GM23338 (cell line): ENCODE results near the gene PTPRN2.

Source experiments
- EZH2 ChIP-seq: fragments of 200-600 bp; sonication (generic); IDR thresholded peaks from one replicate; pipeline ENCODE4 v1.8.0; 2017; ENCODE audit warnings: antibody characterized with exemption, mild to moderate bottlenecking, low read depth; ENCODE audit not compliant: unreplicated experiment
- EZH2phosphoT487 ChIP-seq: fragments of 200-600 bp; sonication (generic); IDR thresholded peaks from one replicate; pipeline ENCODE4 v1.8.1; 2018; ENCODE audit warnings: antibody characterized with exemption; ENCODE audit not compliant: unreplicated experiment
- JUNB ChIP-seq: IDR thresholded peaks from one replicate; pipeline ENCODE4 v1.6.1; 2016; ENCODE audit warnings: antibody characterized with exemption; ENCODE audit not compliant: unreplicated experiment
- POLR2AphosphoS5 ChIP-seq: IDR thresholded peaks from 2 replicates; pipeline ENCODE4 v1.6.1; 2016; ENCODE audit warnings: antibody characterized with exemption, low read depth
- STAT1 ChIP-seq: IDR thresholded peaks from one replicate; pipeline ENCODE4 v1.6.1; 2016; ENCODE audit warnings: antibody characterized with exemption; ENCODE audit not compliant: unreplicated experiment
- ZNF114 ChIP-seq: fragments of 250-450 bp; sonication (Bioruptor Pico); IDR thresholded peaks from 2 replicates; pipeline ENCODE4 v1.5.0; 2020; ENCODE audit warnings: mild to moderate bottlenecking, moderate library complexity
- TF ChIP-seq, protein P1 (sequence below): IDR thresholded peaks from one replicate; pipeline ENCODE4 v1.6.1; 2018; ENCODE audit warnings: antibody characterized with exemption; ENCODE audit not compliant: unreplicated experiment
- TF ChIP-seq, protein P2 (sequence below), 2 experiments: fragments of 200-600 bp in 1 of 2; sonication (generic) in 1 of 2; conservative IDR thresholded peaks; 2 replicates each; pipeline versions ENCODE4 v1.5.1 to v1.6.1; 2016 to 2017; ENCODE audit warnings: antibody characterized with exemption in 2 of 2, low read depth in 2 of 2, mild to moderate bottlenecking in 2 of 2, moderate library complexity in 1 of 2
- TF ChIP-seq, protein P3 (sequence below): IDR thresholded peaks from 2 replicates; pipeline ENCODE4 v1.6.1; 2016; ENCODE audit warnings: antibody characterized with exemption

GRCh38 chr7:158365267-158365666, 222.4 kb downstream of the PTPRN2 start:
- TF ChIP-seq, protein P1, sequence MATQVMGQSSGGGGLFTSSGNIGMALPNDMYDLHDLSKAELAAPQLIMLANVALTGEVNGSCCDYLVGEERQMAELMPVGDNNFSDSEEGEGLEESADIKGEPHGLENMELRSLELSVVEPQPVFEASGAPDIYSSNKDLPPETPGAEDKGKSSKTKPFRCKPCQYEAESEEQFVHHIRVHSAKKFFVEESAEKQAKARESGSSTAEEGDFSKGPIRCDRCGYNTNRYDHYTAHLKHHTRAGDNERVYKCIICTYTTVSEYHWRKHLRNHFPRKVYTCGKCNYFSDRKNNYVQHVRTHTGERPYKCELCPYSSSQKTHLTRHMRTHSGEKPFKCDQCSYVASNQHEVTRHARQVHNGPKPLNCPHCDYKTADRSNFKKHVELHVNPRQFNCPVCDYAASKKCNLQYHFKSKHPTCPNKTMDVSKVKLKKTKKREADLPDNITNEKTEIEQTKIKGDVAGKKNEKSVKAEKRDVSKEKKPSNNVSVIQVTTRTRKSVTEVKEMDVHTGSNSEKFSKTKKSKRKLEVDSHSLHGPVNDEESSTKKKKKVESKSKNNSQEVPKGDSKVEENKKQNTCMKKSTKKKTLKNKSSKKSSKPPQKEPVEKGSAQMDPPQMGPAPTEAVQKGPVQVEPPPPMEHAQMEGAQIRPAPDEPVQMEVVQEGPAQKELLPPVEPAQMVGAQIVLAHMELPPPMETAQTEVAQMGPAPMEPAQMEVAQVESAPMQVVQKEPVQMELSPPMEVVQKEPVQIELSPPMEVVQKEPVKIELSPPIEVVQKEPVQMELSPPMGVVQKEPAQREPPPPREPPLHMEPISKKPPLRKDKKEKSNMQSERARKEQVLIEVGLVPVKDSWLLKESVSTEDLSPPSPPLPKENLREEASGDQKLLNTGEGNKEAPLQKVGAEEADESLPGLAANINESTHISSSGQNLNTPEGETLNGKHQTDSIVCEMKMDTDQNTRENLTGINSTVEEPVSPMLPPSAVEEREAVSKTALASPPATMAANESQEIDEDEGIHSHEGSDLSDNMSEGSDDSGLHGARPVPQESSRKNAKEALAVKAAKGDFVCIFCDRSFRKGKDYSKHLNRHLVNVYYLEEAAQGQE = no peak
- TF ChIP-seq, protein P2, sequence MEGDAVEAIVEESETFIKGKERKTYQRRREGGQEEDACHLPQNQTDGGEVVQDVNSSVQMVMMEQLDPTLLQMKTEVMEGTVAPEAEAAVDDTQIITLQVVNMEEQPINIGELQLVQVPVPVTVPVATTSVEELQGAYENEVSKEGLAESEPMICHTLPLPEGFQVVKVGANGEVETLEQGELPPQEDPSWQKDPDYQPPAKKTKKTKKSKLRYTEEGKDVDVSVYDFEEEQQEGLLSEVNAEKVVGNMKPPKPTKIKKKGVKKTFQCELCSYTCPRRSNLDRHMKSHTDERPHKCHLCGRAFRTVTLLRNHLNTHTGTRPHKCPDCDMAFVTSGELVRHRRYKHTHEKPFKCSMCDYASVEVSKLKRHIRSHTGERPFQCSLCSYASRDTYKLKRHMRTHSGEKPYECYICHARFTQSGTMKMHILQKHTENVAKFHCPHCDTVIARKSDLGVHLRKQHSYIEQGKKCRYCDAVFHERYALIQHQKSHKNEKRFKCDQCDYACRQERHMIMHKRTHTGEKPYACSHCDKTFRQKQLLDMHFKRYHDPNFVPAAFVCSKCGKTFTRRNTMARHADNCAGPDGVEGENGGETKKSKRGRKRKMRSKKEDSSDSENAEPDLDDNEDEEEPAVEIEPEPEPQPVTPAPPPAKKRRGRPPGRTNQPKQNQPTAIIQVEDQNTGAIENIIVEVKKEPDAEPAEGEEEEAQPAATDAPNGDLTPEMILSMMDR (conservative IDR thresholded peaks at IDR 0.05; ENCODE audit: low read depth in 2 of 2) = no peak
- no peak for TF ChIP-seq JUNB
- TF ChIP-seq POLR2AphosphoS5 = no peak
- no peak for TF ChIP-seq EZH2phosphoT487
- TF ChIP-seq, protein P3, sequence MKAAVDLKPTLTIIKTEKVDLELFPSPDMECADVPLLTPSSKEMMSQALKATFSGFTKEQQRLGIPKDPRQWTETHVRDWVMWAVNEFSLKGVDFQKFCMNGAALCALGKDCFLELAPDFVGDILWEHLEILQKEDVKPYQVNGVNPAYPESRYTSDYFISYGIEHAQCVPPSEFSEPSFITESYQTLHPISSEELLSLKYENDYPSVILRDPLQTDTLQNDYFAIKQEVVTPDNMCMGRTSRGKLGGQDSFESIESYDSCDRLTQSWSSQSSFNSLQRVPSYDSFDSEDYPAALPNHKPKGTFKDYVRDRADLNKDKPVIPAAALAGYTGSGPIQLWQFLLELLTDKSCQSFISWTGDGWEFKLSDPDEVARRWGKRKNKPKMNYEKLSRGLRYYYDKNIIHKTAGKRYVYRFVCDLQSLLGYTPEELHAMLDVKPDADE = no peak
- no peak for TF ChIP-seq EZH2
- TF ChIP-seq ZNF114 = no peak
- TF ChIP-seq STAT1 = no peak
